BE2C (cell line): ENCODE data around the gene ZNRF3.

ENCODE experiments used
- DNase-seq: peaks from one replicate; pipeline ENCODE4 v3.0.0-alpha.2; 2020
- H3K27me3 ChIP-seq: fragments of 250-450 bp; sonication (Bioruptor Pico); 2 replicates; pipeline ENCODE4 v1.5.1; 2020; ENCODE audit warnings: mild to moderate bottlenecking
- H3K36me3 ChIP-seq: fragments of 250-450 bp; sonication (Bioruptor Pico); 2 replicates; pipeline ENCODE4 v1.5.1; 2020; ENCODE audit warnings: mild to moderate bottlenecking
- H3K4me1 ChIP-seq: fragments of 250-450 bp; sonication (Bioruptor Pico); 2 replicates; pipeline ENCODE4 v1.5.1; 2020
- H3K4me3 ChIP-seq: 2 replicates; pipeline ENCODE4 v1.5.1; 2011; ENCODE audit warnings: low read depth, low read length
- H3K9me3 ChIP-seq: fragments of 250-450 bp; sonication (Bioruptor Pico); 2 replicates; pipeline ENCODE4 v1.5.1; 2020
- TF ChIP-seq, protein P1 (sequence below): IDR thresholded peaks from 2 replicates; pipeline ENCODE4 v1.5.1; 2012; ENCODE audit warnings: mild to moderate bottlenecking, low read depth, low read length

Gene ZNRF3

DNA sequence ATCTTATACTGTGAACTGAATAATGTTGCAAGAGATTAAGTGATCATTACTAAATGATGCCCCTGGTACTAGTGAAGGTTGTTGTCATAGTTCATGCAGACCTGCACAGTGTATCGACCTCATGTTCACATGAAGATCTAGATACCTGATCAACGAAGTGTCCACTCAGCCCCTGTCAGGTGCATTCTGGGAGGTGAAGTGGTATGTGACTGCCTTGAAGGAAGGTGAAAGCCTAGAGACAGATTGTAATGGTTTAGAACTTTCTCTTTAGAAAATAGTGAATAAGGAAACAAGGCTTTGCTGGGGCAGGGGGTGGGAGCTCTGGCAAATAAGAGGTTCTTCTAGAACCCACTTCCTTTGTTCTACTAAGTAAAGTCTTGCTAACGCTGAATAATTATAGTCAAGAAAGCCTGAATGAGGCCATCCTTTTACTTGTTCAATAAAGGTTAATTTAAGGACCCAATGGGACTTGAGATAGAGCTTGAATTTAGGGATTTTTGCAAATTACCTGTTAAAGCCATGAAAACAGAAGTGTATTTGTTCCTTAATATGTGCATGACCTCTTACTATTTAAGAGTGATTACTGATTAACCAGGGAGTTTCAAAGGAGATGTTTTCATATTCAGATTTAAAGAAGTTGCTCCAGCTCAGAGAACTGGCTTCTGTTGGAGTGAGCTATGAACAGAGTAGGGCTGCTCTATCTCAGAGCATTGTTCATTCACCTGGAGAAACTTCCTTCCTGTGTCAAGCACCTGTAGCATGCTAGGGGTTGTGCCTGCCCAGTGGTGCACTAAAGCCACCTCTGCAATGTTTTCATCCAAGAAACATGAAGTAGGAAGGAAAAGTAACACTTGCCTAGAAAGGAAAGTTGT is 132.9 kb downstream of the ZNRF3 start:
- no peak for DNase-seq
- TF ChIP-seq, protein P1, sequence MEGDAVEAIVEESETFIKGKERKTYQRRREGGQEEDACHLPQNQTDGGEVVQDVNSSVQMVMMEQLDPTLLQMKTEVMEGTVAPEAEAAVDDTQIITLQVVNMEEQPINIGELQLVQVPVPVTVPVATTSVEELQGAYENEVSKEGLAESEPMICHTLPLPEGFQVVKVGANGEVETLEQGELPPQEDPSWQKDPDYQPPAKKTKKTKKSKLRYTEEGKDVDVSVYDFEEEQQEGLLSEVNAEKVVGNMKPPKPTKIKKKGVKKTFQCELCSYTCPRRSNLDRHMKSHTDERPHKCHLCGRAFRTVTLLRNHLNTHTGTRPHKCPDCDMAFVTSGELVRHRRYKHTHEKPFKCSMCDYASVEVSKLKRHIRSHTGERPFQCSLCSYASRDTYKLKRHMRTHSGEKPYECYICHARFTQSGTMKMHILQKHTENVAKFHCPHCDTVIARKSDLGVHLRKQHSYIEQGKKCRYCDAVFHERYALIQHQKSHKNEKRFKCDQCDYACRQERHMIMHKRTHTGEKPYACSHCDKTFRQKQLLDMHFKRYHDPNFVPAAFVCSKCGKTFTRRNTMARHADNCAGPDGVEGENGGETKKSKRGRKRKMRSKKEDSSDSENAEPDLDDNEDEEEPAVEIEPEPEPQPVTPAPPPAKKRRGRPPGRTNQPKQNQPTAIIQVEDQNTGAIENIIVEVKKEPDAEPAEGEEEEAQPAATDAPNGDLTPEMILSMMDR, result no peak
- Histone ChIP-seq H3K4me3 (no peak overlapping the region), H3K27me3 (no peaks in the 10 kb centered on the region), H3K4me1 (no peaks in the 10 kb centered on the region; the same call in 1 of the 2 replicates), H3K36me3 (no peaks in the 10 kb centered on the region), H3K9me3 (no peaks in the 10 kb centered on the region)

- no peaks in the 10 kb centered on the region for H3K36me3 ChIP-seq
- DNase-seq, result no peak
- TF ChIP-seq, protein P1, result no peak
- no peak overlapping the region for H3K4me3 ChIP-seq
- no peaks in the 10 kb centered on the region for H3K27me3 ChIP-seq
- H3K4me1 ChIP-seq, result no peaks in the 10 kb centered on the region; the same call in none of the 2 replicates
- no peaks in the 10 kb centered on the region for H3K9me3 ChIP-seq
Measured at GRCh38 chr22:29018293-29019189, 135.2 kb downstream of the ZNRF3 start.

DNA sequence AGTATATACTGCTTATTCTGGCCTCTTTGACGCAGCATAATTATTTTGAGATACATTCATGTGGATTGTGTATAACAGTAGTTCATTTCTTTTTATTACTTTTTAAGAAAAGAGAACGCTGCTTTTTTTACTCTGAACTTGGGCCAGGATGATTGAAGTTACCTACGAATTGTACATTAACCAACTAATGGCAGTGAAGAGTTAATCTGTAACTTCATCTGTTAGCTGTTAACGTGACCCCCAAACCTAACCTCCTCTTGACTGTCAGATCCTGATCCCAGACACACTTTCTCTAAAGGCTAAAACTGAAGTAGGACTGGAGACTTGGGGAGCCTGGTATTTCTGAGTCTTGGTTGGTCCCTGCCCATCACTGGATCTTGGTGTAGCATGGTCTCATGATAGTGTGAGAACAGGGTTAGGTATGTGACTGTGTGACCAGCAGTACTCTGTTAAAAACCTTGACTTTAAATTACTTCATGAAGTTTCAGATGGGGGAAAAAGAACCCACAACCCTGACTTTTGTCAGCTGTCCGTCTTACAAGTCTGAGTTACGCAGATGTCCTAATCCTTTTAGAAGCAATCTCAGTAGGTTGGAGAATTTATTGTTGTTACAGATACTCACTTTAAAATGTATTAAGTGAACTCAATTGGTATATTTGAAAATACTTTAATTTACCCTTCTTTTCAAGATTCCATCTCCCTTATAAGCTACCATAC is 138.9 kb downstream of the ZNRF3 start:
- Histone ChIP-seq H3K4me3 (no peak overlapping the region), H3K4me1 (no peaks in the 10 kb centered on the region; the same call in 1 of the 2 replicates), H3K9me3 (no peaks in the 10 kb centered on the region), H3K27me3 (no peaks in the 10 kb centered on the region), H3K36me3 (no peaks in the 10 kb centered on the region; the same call in 1 of the 2 replicates)
- DNase-seq, result no peak
- TF ChIP-seq, protein P1, result no peak

- Histone ChIP-seq H3K9me3 (no peaks in the 10 kb centered on the region), H3K27me3 (no peaks in the 10 kb centered on the region), H3K4me1 (no peaks in the 10 kb centered on the region; the same call in 1 of the 2 replicates), H3K36me3 (no peaks in the 10 kb centered on the region; the same call in 1 of the 2 replicates), H3K4me3 (no peak overlapping the region)
- DNase-seq, result no peak
- TF ChIP-seq, protein P1, result no peak
Measured at GRCh38 chr22:29023172-29023796, 139.9 kb downstream of the ZNRF3 start.

DNA sequence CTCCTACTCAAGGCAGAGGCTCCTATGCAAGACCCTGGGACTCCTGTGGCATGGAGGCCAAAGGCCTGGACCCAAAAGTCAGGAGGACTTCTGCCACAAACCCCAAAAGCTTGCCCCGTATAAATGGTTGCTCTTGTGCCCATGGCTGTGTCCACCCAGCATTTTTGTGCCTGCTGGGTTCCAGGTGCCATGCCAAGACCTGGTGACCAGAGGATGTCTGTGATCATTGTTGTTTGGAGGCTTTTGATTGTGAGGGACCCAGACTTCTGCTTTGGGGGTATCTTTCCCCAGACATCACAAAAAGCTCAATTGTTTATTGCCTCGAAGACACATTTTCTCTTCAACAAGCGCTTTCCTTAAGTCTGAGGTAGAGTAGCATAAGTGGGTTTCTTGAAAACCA is 143.2 kb downstream of the ZNRF3 start:
- H3K9me3 ChIP-seq, result no peaks in the 10 kb centered on the region
- TF ChIP-seq, protein P1, result no peak
- peaks cover 14% of the 10 kb centered on the region for H3K4me1 ChIP-seq
- no peaks in the 10 kb centered on the region; the same call in 1 of the 2 replicates for H3K36me3 ChIP-seq
- no peaks in the 10 kb centered on the region for H3K27me3 ChIP-seq
- DNase-seq, result no peak
- no peak overlapping the region for H3K4me3 ChIP-seq
